ENCODE data around the gene MAPKAPK2. TPM values are rescaled to one million over a fixed set of nuclear protein-coding genes. Genes with fewer than 3 reads are reported as not detected.

The MAPKAPK2 gene
- total RNA-seq, 1 experiment from 2014 or later: 96.2 TPM

DNA sequence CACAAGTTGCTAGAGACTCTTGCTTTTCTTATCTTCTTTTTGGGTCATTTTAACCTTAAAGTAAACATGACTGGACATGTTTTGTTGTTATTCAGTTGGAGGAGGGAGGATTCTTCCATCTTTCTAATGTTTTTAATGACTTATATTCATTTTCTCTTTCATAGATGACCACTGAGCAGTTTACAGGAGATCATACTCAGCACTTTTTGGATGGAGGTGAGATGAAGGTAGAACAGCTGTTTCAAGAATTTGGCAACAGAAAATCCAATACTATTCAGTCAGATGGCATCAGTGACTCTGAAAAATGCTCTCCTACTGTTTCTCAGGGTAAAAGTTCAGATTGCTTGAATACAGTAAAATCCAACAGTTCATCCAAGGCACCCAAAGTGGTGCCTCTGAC, 37.5 kb upstream of the MAPKAPK2 start:
- no peaks in the 10 kb centered on the region for H3K27me3 Mint-ChIP-seq (ENCODE audit: unreplicated experiment)
- no peaks in the 10 kb centered on the region for H3K36me3 Mint-ChIP-seq (ENCODE audit: insufficient read depth, unreplicated experiment)
- intact Hi-C loops (cut with micrococcal nuclease; ENCODE audit: unreplicated experiment): no loop called here
- H3K4me1 Mint-ChIP-seq (ENCODE audit: low read depth, unreplicated experiment): peaks cover 4% of the 10 kb centered on the region
- CTCF ChIA-PET: no interaction called here
- no peak overlapping the region for H3K4me3 Mint-ChIP-seq (ENCODE audit: low read depth, unreplicated experiment)
- H3K27ac Mint-ChIP-seq (ENCODE audit: unreplicated experiment): no peak overlapping the region
- no peaks in the 10 kb centered on the region for H3K9me3 Mint-ChIP-seq (ENCODE audit: low read depth, unreplicated experiment)
- TF ChIP-seq, protein P1, sequence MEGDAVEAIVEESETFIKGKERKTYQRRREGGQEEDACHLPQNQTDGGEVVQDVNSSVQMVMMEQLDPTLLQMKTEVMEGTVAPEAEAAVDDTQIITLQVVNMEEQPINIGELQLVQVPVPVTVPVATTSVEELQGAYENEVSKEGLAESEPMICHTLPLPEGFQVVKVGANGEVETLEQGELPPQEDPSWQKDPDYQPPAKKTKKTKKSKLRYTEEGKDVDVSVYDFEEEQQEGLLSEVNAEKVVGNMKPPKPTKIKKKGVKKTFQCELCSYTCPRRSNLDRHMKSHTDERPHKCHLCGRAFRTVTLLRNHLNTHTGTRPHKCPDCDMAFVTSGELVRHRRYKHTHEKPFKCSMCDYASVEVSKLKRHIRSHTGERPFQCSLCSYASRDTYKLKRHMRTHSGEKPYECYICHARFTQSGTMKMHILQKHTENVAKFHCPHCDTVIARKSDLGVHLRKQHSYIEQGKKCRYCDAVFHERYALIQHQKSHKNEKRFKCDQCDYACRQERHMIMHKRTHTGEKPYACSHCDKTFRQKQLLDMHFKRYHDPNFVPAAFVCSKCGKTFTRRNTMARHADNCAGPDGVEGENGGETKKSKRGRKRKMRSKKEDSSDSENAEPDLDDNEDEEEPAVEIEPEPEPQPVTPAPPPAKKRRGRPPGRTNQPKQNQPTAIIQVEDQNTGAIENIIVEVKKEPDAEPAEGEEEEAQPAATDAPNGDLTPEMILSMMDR (IDR thresholded peaks at IDR 0.05; ENCODE audit: unreplicated experiment): no peak
- no peak for DNase-seq
- BruUV-seq (replicated peaks): no TSS peak

DNA sequence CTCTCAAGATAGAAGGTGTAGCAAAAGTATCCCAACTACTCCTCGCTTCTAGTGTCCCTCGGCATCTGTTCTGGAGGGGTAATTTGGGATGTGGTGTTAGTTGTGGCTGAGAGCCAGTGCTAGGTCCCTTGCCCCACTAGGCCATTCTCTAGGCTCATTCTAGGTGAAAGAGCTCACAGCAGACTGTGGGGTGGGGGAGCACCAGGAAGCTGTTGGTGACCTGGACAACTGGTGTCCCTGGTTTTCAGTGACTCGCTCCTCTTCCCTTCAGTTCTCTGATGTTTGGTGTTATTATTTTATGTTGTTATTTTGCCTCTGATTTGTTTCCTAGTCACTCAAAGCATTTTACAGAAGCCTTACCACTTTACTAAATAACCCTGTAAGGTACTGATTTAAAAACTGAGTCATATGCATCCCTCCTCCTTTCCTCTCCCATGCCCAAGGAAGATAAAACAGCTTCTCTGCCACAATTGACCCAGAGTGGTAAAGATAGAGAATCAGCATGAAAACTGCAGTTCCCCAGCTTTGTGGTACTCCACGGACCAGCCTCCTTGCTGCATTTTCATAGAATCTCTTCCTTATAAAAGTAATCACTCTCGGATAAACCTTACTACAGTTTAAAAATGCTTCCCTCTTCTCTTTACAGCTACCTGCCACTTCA, 35.3 kb upstream of the MAPKAPK2 start:
- H3K27me3 Mint-ChIP-seq (ENCODE audit: unreplicated experiment): no peaks in the 10 kb centered on the region
- H3K9me3 Mint-ChIP-seq (ENCODE audit: low read depth, unreplicated experiment): no peaks in the 10 kb centered on the region
- no TSS peak for BruUV-seq (replicated peaks)
- intact Hi-C loops (cut with micrococcal nuclease; ENCODE audit: unreplicated experiment): no loop called here
- no peak overlapping the region for H3K4me3 Mint-ChIP-seq (ENCODE audit: low read depth, unreplicated experiment)
- CTCF ChIA-PET: interaction anchor here (2.0 kb wide), 1 partner anchor 14 kb away, joined by 6 read pairs; no protein-coding TSS in a partner anchor
- no peaks in the 10 kb centered on the region for H3K36me3 Mint-ChIP-seq (ENCODE audit: insufficient read depth, unreplicated experiment)
- H3K4me1 Mint-ChIP-seq (ENCODE audit: low read depth, unreplicated experiment): peaks cover 15% of the 10 kb centered on the region
- no peak overlapping the region for H3K27ac Mint-ChIP-seq (ENCODE audit: unreplicated experiment)
- DNase-seq: no peak
- TF ChIP-seq, protein P1 (IDR thresholded peaks at IDR 0.05; ENCODE audit: unreplicated experiment): no peak

GRCh38 chr1:206651014-206651413, 33.7 kb upstream of the MAPKAPK2 start:
- CTCF ChIA-PET: interaction anchor here (1.0 kb wide), 1 partner anchor 12 kb away, joined by 3 read pairs; no protein-coding TSS in a partner anchor
- no TSS peak for BruUV-seq (replicated peaks)
- H3K4me3 Mint-ChIP-seq (ENCODE audit: low read depth, unreplicated experiment): no peak overlapping the region
- intact Hi-C loops (cut with micrococcal nuclease; ENCODE audit: unreplicated experiment): no loop called here
- no peaks in the 10 kb centered on the region for H3K27me3 Mint-ChIP-seq (ENCODE audit: unreplicated experiment)
- no peaks in the 10 kb centered on the region for H3K36me3 Mint-ChIP-seq (ENCODE audit: insufficient read depth, unreplicated experiment)
- H3K4me1 Mint-ChIP-seq (ENCODE audit: low read depth, unreplicated experiment): peaks cover 15% of the 10 kb centered on the region
- TF ChIP-seq, protein P1 (IDR thresholded peaks at IDR 0.05; ENCODE audit: unreplicated experiment): no peak
- H3K9me3 Mint-ChIP-seq (ENCODE audit: low read depth, unreplicated experiment): no peaks in the 10 kb centered on the region
- no peak overlapping the region for H3K27ac Mint-ChIP-seq (ENCODE audit: unreplicated experiment)
- DNase-seq: no peak

- Mint-ChIP-seq H3K36me3 (ENCODE audit: insufficient read depth, unreplicated experiment) (no peaks in the 10 kb centered on the region), H3K9me3 (ENCODE audit: low read depth, unreplicated experiment) (no peaks in the 10 kb centered on the region), H3K27me3 (ENCODE audit: unreplicated experiment) (peaks cover 7% of the 10 kb centered on the region), H3K4me3 (ENCODE audit: low read depth, unreplicated experiment) (no peak overlapping the region), H3K27ac (ENCODE audit: unreplicated experiment) (no peak overlapping the region), H3K4me1 (ENCODE audit: low read depth, unreplicated experiment) (peaks cover 15% of the 10 kb centered on the region)
- BruUV-seq (replicated peaks): no TSS peak
- TF ChIP-seq, protein P1 (IDR thresholded peaks at IDR 0.05; ENCODE audit: unreplicated experiment): no peak
- intact Hi-C loops (cut with micrococcal nuclease; ENCODE audit: unreplicated experiment): no loop called here
- DNase-seq: no peak
- CTCF ChIA-PET: interaction anchor here (0.9 to 1.0 kb wide), 2 partner anchors 11 to 12 kb away, joined by 3 read pairs; no protein-coding TSS in a partner anchor
These were observed 32.5 kb upstream of the MAPKAPK2 start for GRCh38 chr1:206651958-206652890.

Measured in Calu3 (cell line).